CD4-positive, alpha-beta T cell (primary cell): Measurements from ENCODE around the gene ATP6V0A4. TPM values are rescaled to one million over a fixed set of nuclear protein-coding genes. Genes with fewer than 3 reads are reported as not detected.

Source experiments
- ATAC-seq: fragments of 200-7000 bp; cut with Tn5 transposase; one replicate; pipeline ENCODE4 v1.10.0; 2022; ENCODE audit warnings: mild to moderate bottlenecking; ENCODE audit not compliant: poor library complexity
- CTCF ChIA-PET: fragments of 350-600 bp; sonication (Branson Sonifier 250); formaldehyde crosslinking; loops from one replicate; lab custom pipeline; 2021; ENCODE audit warnings: antibody characterized with exemption, inconsistent platforms; lab: Charles Lee
- POLR2A ChIA-PET: fragments of 350-600 bp; sonication (Branson Sonifier 250); formaldehyde crosslinking; loops from one replicate; lab custom pipeline; 2021; ENCODE audit warnings: antibody characterized with exemption, inconsistent platforms; lab: Charles Lee
- DNase-seq, 14 experiments: peaks; one replicate each; pipeline ENCODE4 v3.0.0-alpha.2; 2013 to 2020; ENCODE audit warnings: mixed read lengths in 2 of 14
- H3K27ac ChIP-seq, 2 donors: one replicate each; pipeline versions ENCODE4 v1.5.1 to v1.7.0; 2013; ENCODE audit warnings: low read length in 2 of 2, low read depth in 1 of 2, mild to moderate bottlenecking in 1 of 2
- H3K27me3 ChIP-seq, 2 experiments: 1 replicate in 1 of 2; 2 replicates in 1 of 2; pipeline versions ENCODE4 v1.6.1 to v1.7.0; 2013; ENCODE audit warnings: low read length in 2 of 2, control low read depth in 1 of 2, mild to moderate bottlenecking in 1 of 2, moderate library complexity in 1 of 2; ENCODE audit not compliant: insufficient read depth in 2 of 2, control insufficient read depth in 1 of 2
- H3K36me3 ChIP-seq: one replicate; pipeline ENCODE4 v1.6.1; 2013; ENCODE audit warnings: low read length, control low read depth; ENCODE audit not compliant: insufficient read depth
- H3K4me1 ChIP-seq: one replicate; pipeline ENCODE4 v1.6.1; 2013; ENCODE audit warnings: low read length, control low read depth; ENCODE audit not compliant: insufficient read depth
- H3K4me3 ChIP-seq: one replicate; pipeline ENCODE4 v1.5.1; 2013; ENCODE audit warnings: mild to moderate bottlenecking, low read length, moderate library complexity
- H3K9me3 ChIP-seq, 2 experiments: 1 replicate in 1 of 2; 2 replicates in 1 of 2; pipeline versions ENCODE4 v1.6.1 to v1.7.0; 2013; ENCODE audit warnings: low read length in 2 of 2, mild to moderate bottlenecking in 2 of 2, control low read depth in 1 of 2, moderate library complexity in 1 of 2; ENCODE audit not compliant: control insufficient read depth in 1 of 2, insufficient read depth in 1 of 2
- H3K27ac Mint-ChIP-seq: one replicate; pipeline ENCODE4 v1.8.0; 2020; ENCODE audit warnings: mixed read lengths
- H3K27me3 Mint-ChIP-seq: one replicate; pipeline ENCODE4 v1.8.0; 2021; ENCODE audit warnings: mixed read lengths
- H3K36me3 Mint-ChIP-seq: one replicate; pipeline ENCODE4 v1.8.0; 2021; ENCODE audit warnings: low read depth, mixed read lengths
- H3K4me1 Mint-ChIP-seq: one replicate; pipeline ENCODE4 v1.8.0; 2021; ENCODE audit warnings: low read depth, mixed read lengths
- H3K4me3 Mint-ChIP-seq: one replicate; pipeline ENCODE4 v1.8.0; 2020; ENCODE audit warnings: mild to moderate bottlenecking, mixed read lengths
- H3K9me3 Mint-ChIP-seq: one replicate; pipeline ENCODE4 v1.8.0; 2020; ENCODE audit warnings: mixed read lengths
- intact Hi-C, 2 experiments: fragments of 100-400 bp; cut with DNase I in 1 of 2; cut with micrococcal nuclease in 1 of 2; formaldehyde crosslinking; loops; one replicate each; pipeline versions ENCODE4 v1.15.1 to v1.9.0; 2023 to 2025; cut with DNase I, micrococcal nuclease
- total RNA-seq, 174 experiments: library from RNA in 2 of 174; stranded (reverse) in 2 of 174; gene quantifications; one replicate each; pipeline ENCODE4 v1.2.3 and lab custom pipeline; 2021 to 2026
- TF ChIP-seq, protein P1 (sequence below): fragments of 200-600 bp; IDR thresholded peaks from one replicate; pipeline ENCODE4 v1.8.0; 2022; ENCODE audit warnings: antibody characterized with exemption, mild to moderate bottlenecking

The ATP6V0A4 gene
- total RNA-seq, 2 experiments from 2014 or later, result not detected

DNA sequence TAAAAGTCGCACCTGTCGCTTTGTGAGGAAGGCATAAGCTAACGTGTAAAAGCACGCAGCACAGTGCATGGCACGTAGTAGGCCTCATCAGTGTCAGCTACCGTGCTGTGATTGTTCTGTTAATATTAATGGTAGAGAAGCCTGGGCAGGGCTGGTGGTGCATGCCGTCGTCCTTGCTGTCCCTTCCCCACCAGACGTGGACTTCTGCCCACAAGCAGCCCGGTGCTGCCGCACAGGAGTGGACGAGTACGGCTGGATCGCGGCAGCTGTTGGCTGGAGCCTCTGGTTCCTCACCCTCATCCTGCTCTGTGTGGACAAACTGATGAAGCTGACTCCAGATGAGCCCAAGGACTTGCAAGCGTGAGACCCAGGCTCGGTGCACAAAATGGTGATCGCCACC lies 4.7 kb upstream of the ATP6V0A4 start:
- Mint-ChIP-seq H3K36me3 (no peaks in the 10 kb centered on the region), H3K4me1 (peaks cover 2% of the 10 kb centered on the region), H3K27me3 (peaks cover 1% of the 10 kb centered on the region), H3K9me3 (no peaks in the 10 kb centered on the region), H3K27ac (no peak overlapping the region), H3K4me3 (no peak overlapping the region)
- peaks cover 3% of the 10 kb centered on the region for H3K4me1 ChIP-seq
- TF ChIP-seq, protein P1, sequence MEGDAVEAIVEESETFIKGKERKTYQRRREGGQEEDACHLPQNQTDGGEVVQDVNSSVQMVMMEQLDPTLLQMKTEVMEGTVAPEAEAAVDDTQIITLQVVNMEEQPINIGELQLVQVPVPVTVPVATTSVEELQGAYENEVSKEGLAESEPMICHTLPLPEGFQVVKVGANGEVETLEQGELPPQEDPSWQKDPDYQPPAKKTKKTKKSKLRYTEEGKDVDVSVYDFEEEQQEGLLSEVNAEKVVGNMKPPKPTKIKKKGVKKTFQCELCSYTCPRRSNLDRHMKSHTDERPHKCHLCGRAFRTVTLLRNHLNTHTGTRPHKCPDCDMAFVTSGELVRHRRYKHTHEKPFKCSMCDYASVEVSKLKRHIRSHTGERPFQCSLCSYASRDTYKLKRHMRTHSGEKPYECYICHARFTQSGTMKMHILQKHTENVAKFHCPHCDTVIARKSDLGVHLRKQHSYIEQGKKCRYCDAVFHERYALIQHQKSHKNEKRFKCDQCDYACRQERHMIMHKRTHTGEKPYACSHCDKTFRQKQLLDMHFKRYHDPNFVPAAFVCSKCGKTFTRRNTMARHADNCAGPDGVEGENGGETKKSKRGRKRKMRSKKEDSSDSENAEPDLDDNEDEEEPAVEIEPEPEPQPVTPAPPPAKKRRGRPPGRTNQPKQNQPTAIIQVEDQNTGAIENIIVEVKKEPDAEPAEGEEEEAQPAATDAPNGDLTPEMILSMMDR, result no peak
- H3K27ac ChIP-seq, result no peak overlapping the region
- ATAC-seq (no peak), DNase-seq (no peak)
- no peak overlapping the region for H3K4me3 ChIP-seq
- H3K36me3 ChIP-seq, result no peaks in the 10 kb centered on the region
- ChIA-PET CTCF (no interaction called here), POLR2A (no interaction called here)
- intact Hi-C loops, result no loop called here
- H3K27me3 ChIP-seq, result no peaks in the 10 kb centered on the region
- peaks cover 0 to 3% of the 10 kb centered on the region in 2 experiments for H3K9me3 ChIP-seq

DNA sequence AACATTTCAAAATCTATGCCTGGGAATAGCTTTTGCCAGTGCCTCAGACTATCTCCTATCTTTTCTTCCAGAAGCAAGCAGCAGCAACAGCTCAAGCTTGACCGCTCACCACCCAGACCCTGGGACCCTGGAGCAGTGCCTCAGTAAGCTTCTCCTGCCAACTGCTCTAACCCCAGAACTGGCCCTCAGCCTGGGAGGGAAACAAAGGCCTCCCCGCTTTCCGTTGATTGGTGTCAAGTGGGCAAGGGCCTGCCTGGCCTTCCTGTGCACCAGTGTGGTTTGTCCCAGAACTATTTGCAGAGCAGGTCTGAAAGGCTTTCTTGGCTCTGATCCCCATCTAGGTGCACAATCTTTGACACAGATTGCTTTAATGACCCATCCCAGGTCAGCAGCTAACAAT lies 3.3 kb upstream of the ATP6V0A4 start:
- Mint-ChIP-seq H3K36me3 (no peaks in the 10 kb centered on the region), H3K9me3 (no peaks in the 10 kb centered on the region), H3K27ac (no peak overlapping the region), H3K4me1 (peaks cover 6% of the 10 kb centered on the region), H3K4me3 (no peak overlapping the region), H3K27me3 (peaks cover 4% of the 10 kb centered on the region)
- Histone ChIP-seq H3K4me1 (peaks cover 7% of the 10 kb centered on the region), H3K27ac (no peak overlapping the region), H3K36me3 (no peaks in the 10 kb centered on the region), H3K27me3 (no peaks in the 10 kb centered on the region), H3K4me3 (no peak overlapping the region), H3K9me3 (no peaks in the 10 kb centered on the region)
- ATAC-seq, result no peak
- TF ChIP-seq, protein P1, result no peak
- ChIA-PET POLR2A (no interaction called here), CTCF (no interaction called here)
- intact Hi-C loops, result no loop called here
- no peak for DNase-seq

DNA sequence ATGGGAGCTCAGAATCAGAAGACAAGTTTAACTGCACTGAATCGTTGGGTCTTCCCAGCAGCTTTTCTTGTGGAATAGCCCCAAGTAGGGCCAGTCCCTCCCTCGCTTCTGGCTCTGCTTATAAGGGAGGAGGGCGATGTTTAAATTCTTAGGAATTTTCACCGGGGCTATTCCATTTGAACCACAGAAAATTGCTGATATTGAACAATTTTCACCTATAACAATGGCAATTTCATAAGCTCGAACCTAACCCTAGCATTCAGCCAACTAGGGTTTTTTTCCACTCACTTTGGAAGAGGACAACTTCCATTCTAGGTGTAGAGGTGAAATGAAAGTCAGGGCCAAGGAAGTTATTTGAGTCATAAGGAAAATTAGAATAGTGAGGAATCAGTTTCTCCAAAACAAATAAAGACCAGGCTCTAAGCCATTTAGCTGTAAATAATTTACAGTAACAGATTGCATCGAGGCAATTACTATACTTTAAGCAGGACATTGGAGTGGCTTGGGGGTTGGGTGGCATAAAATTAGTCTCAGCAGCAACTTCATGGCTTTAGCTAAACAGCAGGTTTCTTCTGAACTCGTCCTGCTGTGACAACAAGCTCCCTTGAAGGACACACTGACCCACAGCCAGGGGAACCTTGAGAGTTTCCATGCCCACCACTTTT lies 1.5 kb upstream of the ATP6V0A4 start:
- Mint-ChIP-seq H3K27me3 (peaks cover 4% of the 10 kb centered on the region), H3K4me1 (peaks cover 6% of the 10 kb centered on the region), H3K9me3 (no peaks in the 10 kb centered on the region), H3K4me3 (no peak overlapping the region), H3K27ac (no peak overlapping the region), H3K36me3 (no peaks in the 10 kb centered on the region)
- Histone ChIP-seq H3K9me3 (no peaks in the 10 kb centered on the region), H3K27me3 (no peaks in the 10 kb centered on the region), H3K4me1 (peaks cover 7% of the 10 kb centered on the region), H3K27ac (no peak overlapping the region), H3K4me3 (no peak overlapping the region), H3K36me3 (no peaks in the 10 kb centered on the region)
- POLR2A ChIA-PET, result no interaction called here
- intact Hi-C loops, result no loop called here
- DNase-seq, result no peak
- no peak for ATAC-seq
- TF ChIP-seq, protein P1, result no peak
- CTCF ChIA-PET, result no interaction called here
